HCT116 (cell line): Measurements from ENCODE around the gene ATP2B1. TPM values are rescaled to one million over a fixed set of nuclear protein-coding genes. Genes with fewer than 3 reads are reported as not detected.

Experiments used
- ATAC-seq: fragments of 200-7000 bp; cut with Tn5 transposase; 2 replicates; pipeline ENCODE4 v1.9.1; 2020; ENCODE audit warnings: mild to moderate bottlenecking, moderate library complexity
- BruUV-seq: library from RNA; stranded (reverse); fragments of 400-500 nt; replicated peaks from 2 replicates; lab custom pipeline; 2021; lab: Mats Ljungman, UMichigan
- CTCF ChIA-PET: fragments of 300-600 bp; sonication (Branson Sonifier 250); formaldehyde crosslinking; loops from one replicate; lab custom pipeline; 2021; ENCODE audit warnings: antibody characterized with exemption; lab: Charles Lee
- POLR2A ChIA-PET: fragments of 300-600, 350-600 bp; sonication (Branson Sonifier 250); formaldehyde crosslinking; loops from one replicate; lab custom pipeline; 2021; ENCODE audit warnings: antibody characterized with exemption; lab: Charles Lee
- RAD21 ChIA-PET, 2 experiments: fragments of 300-600 bp; sonication (Branson Sonifier 250); formaldehyde crosslinking; loops; one replicate each; lab custom pipeline; 2023; ENCODE audit warnings: low total read pairs in 2 of 2; ENCODE audit not compliant: uncharacterized antibody in 2 of 2, unreplicated experiment in 2 of 2, low non-redundant PET in 1 of 2; lab: Charles Lee
- DNase-seq: peaks from one replicate; pipeline ENCODE4 v3.0.0-alpha.2; 2010; ENCODE audit warnings: low read depth, low spot score
- H2AFZ ChIP-seq: fragments of 200-600 bp; shearing (Covaris generic), sonication (generic); 2 replicates; pipeline ENCODE4 v1.6.1; 2017; ENCODE audit warnings: low read depth, mixed run types, mixed read lengths, antibody characterized with exemption, low read length; ENCODE audit not compliant: poor library complexity, severe bottlenecking
- H3K27ac ChIP-seq: 2 replicates; pipeline ENCODE4 v1.5.1; 2012; ENCODE audit warnings: low read depth, low read length
- H3K27me3 ChIP-seq: fragments of 200-600 bp; sonication (generic); 2 replicates; pipeline ENCODE4 v1.6.1; 2016; ENCODE audit warnings: mixed run types, low read length, mixed read lengths; ENCODE audit not compliant: insufficient read depth
- H3K36me3 ChIP-seq, 2 experiments: fragments of 200-500 bp in 1 of 2; fragments of 200-600 bp in 1 of 2; sonication (Bioruptor generic) in 1 of 2; sonication (generic) in 1 of 2; 2 replicates each; pipeline versions ENCODE4 v1.5.1 to v1.6.1; 2014 to 2016; ENCODE audit warnings: low read length in 2 of 2, inconsistent platforms in 1 of 2, mixed read lengths in 1 of 2, mixed run types in 1 of 2; ENCODE audit not compliant: insufficient read depth in 2 of 2, control insufficient read depth in 1 of 2
- H3K4me1 ChIP-seq, 2 experiments: fragments of 200-600 bp in 1 of 2; sonication (generic) in 1 of 2; 2 replicates each; pipeline versions ENCODE4 v1.5.1 to v1.6.1; 2012 to 2017; ENCODE audit warnings: low read length in 2 of 2, inconsistent platforms in 1 of 2, mild to moderate bottlenecking in 1 of 2, mixed read lengths in 1 of 2, mixed run types in 1 of 2, moderate library complexity in 1 of 2; ENCODE audit not compliant: insufficient read depth in 2 of 2, control insufficient read depth in 1 of 2
- H3K4me2 ChIP-seq: fragments of 200-600 bp; sonication (generic); 2 replicates; pipeline ENCODE4 v1.6.1; 2017; ENCODE audit warnings: mixed run types, low read length, mixed read lengths
- H3K4me3 ChIP-seq, 2 experiments: fragments of 200-600 bp in 1 of 2; sonication (generic) in 1 of 2; replicated peaks in 1 of 2; 2 replicates each; pipeline ENCODE4 v1.5.1; 2011 to 2016; ENCODE audit warnings: low read length in 2 of 2, control low read depth in 1 of 2, low read depth in 1 of 2, mild to moderate bottlenecking in 1 of 2, mixed read lengths in 1 of 2, mixed run types in 1 of 2
- H3K79me2 ChIP-seq: fragments of 200-600 bp; sonication (generic); 2 replicates; pipeline ENCODE4 v1.6.1; 2017; ENCODE audit warnings: mild to moderate bottlenecking, mixed run types, low read length, moderate library complexity, mixed read lengths; ENCODE audit not compliant: insufficient read depth
- H3K9ac ChIP-seq: fragments of 200-600 bp; sonication (generic); 2 replicates; pipeline ENCODE4 v1.6.1; 2016; ENCODE audit warnings: low read length, mixed read lengths
- H3K9me2 ChIP-seq: fragments of 200-600 bp; sonication (generic), shearing (Covaris generic); 2 replicates; pipeline ENCODE4 v1.6.1; 2017; ENCODE audit warnings: mixed run types, mild to moderate bottlenecking, moderate library complexity; ENCODE audit not compliant: insufficient read depth
- H3K9me3 ChIP-seq, 2 experiments: fragments of 200-500 bp in 1 of 2; fragments of 200-600 bp in 1 of 2; sonication (Bioruptor generic) in 1 of 2; sonication (generic) in 1 of 2; 2 replicates each; pipeline ENCODE4 v1.6.1; 2014 to 2017; ENCODE audit warnings: low read length in 2 of 2, mixed read lengths in 2 of 2, inconsistent platforms in 1 of 2, low read depth in 1 of 2, mild to moderate bottlenecking in 1 of 2, mixed run types in 1 of 2, moderate library complexity in 1 of 2; ENCODE audit not compliant: control insufficient read depth in 1 of 2, insufficient read depth in 1 of 2
- H4K20me1 ChIP-seq: fragments of 200-600 bp; sonication (generic), shearing (Covaris generic); 2 replicates; pipeline ENCODE4 v1.6.1; 2017; ENCODE audit warnings: mixed run types, mild to moderate bottlenecking, moderate library complexity; ENCODE audit not compliant: insufficient read depth
- CBX3 ChIP-seq: IDR thresholded peaks from 2 replicates; pipeline ENCODE4 v1.6.1; 2012; ENCODE audit warnings: low read depth
- CEBPB ChIP-seq: IDR thresholded peaks from 2 replicates; pipeline ENCODE4 v1.6.1; 2012; ENCODE audit warnings: low read depth
- EGR1 ChIP-seq: IDR thresholded peaks from 2 replicates; pipeline ENCODE4 v1.6.1; 2012; ENCODE audit warnings: low read depth
- EZH2phosphoT487 ChIP-seq: fragments of 200-600 bp; IDR thresholded peaks from 2 replicates; pipeline ENCODE4 v1.6.1; 2018; ENCODE audit warnings: antibody characterized with exemption, borderline replicate concordance
- FOSL1 ChIP-seq: IDR thresholded peaks from 2 replicates; pipeline ENCODE4 v1.6.1; 2012; ENCODE audit warnings: low read depth
- MAX ChIP-seq: IDR thresholded peaks from 2 replicates; pipeline ENCODE4 v1.6.1; 2012
- POLR2A ChIP-seq: IDR thresholded peaks from 2 replicates; pipeline ENCODE4 v1.7.0; 2011; ENCODE audit warnings: borderline replicate concordance; ENCODE audit not compliant: insufficient read depth, insufficient read length; ENCODE audit errors: extremely low read depth
- POLR2AphosphoS5 ChIP-seq: IDR thresholded peaks from 2 replicates; pipeline ENCODE4 v1.6.1; 2011; ENCODE audit warnings: mild to moderate bottlenecking, low read depth, low read length, moderate library complexity
- RAD21 ChIP-seq: IDR thresholded peaks from 2 replicates; pipeline ENCODE4 v1.6.1; 2012; ENCODE audit warnings: low read depth, mild to moderate bottlenecking
- REST ChIP-seq: IDR thresholded peaks from 2 replicates; pipeline ENCODE4 v1.6.1; 2012; ENCODE audit warnings: low read depth
- SP1 ChIP-seq: IDR thresholded peaks from 2 replicates; pipeline ENCODE4 v1.6.1; 2012; ENCODE audit warnings: low read depth
- SRF ChIP-seq: IDR thresholded peaks from 2 replicates; pipeline ENCODE4 v1.6.1; 2012; ENCODE audit warnings: low read depth
- TCF7L2 ChIP-seq: IDR thresholded peaks from 2 replicates; pipeline ENCODE4 v1.7.0; 2011; ENCODE audit warnings: borderline replicate concordance, inconsistent platforms; ENCODE audit not compliant: insufficient read depth, insufficient read length; ENCODE audit errors: extremely low read depth
- YY1 ChIP-seq: IDR thresholded peaks from 2 replicates; pipeline ENCODE4 v1.6.1; 2011; ENCODE audit warnings: low read length, low read depth, moderate library complexity, mild to moderate bottlenecking; ENCODE audit not compliant: insufficient replicate concordance; ENCODE audit errors: extremely low read depth
- ZFX ChIP-seq: fragments of 450-650 bp; IDR thresholded peaks from 2 replicates; pipeline ENCODE4 v1.6.1; 2017
- intact Hi-C: fragments of 100-400 bp; cut with micrococcal nuclease; formaldehyde crosslinking; loops from 2 replicates; pipeline ENCODE4 v1.10.0; 2022
- total RNA-seq: library from RNA; stranded (reverse); gene quantifications from one replicate; pipeline ENCODE4 v1.2.1, GENCODE V29; 2021; ENCODE audit not compliant: unreplicated experiment
- TF ChIP-seq, protein P1 (sequence below): IDR thresholded peaks from 2 replicates; pipeline ENCODE4 v1.6.1; 2011; ENCODE audit warnings: mild to moderate bottlenecking, low read length, moderate library complexity; ENCODE audit not compliant: insufficient replicate concordance; ENCODE audit errors: extremely low read depth
- TF ChIP-seq, protein P2 (sequence below): IDR thresholded peaks from 2 replicates; pipeline ENCODE4 v1.6.1; 2012

Gene ATP2B1
- total RNA-seq, 1 experiment from 2014 or later: 62.4 TPM

DNA sequence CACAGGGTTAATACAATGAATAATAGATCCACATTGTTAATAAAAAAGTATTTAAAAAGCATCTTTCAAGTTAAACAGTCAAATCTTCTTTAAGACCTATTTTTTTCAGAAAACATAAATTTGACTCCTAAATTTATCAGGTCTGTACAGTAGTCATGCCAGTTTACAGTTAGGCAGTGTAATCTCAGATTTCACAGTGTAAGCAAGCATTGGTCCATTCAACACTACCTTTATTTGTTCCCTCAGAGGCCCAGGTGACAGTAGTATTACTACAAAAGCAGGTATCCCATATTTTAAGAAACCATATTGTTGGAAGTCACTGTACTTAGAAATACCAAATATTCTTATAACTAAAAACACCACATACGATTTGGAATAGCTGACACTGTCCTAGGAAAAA is 6.1 kb downstream of the ATP2B1 start:
- no peak overlapping the region for H2AFZ ChIP-seq
- H3K4me2 ChIP-seq: no peak overlapping the region
- ATAC-seq (no peak), DNase-seq (no peak)
- no peak overlapping the region for H3K4me3 ChIP-seq
- H3K4me1 ChIP-seq: peaks cover 3 to 15% of the 10 kb centered on the region in 2 experiments; a peak in 3 of 4 replicates
- CTCF ChIA-PET: no interaction called here
- intact Hi-C loops: loop anchor here (10.0 kb wide), 1 partner anchor 262 kb away; no protein-coding TSS in a partner anchor
- H3K79me2 ChIP-seq: peaks cover 99% of the 10 kb centered on the region
- no peak overlapping the region for H3K27ac ChIP-seq
- no peak overlapping the region for H3K9ac ChIP-seq
- no peaks in the 10 kb centered on the region for H3K9me3 ChIP-seq
- no peaks in the 10 kb centered on the region for H3K27me3 ChIP-seq
- BruUV-seq: no TSS peak
- TF ChIP-seq POLR2A: no peak
- TF ChIP-seq SRF: no peak
- no peak for TF ChIP-seq YY1
- no peak for TF ChIP-seq RAD21
- TF ChIP-seq TCF7L2: no peak
- no peak for TF ChIP-seq CBX3
- no peak for TF ChIP-seq EGR1
- no peak for TF ChIP-seq CEBPB
- TF ChIP-seq SP1: no peak
- no peak for TF ChIP-seq ZFX
- TF ChIP-seq, protein P1, sequence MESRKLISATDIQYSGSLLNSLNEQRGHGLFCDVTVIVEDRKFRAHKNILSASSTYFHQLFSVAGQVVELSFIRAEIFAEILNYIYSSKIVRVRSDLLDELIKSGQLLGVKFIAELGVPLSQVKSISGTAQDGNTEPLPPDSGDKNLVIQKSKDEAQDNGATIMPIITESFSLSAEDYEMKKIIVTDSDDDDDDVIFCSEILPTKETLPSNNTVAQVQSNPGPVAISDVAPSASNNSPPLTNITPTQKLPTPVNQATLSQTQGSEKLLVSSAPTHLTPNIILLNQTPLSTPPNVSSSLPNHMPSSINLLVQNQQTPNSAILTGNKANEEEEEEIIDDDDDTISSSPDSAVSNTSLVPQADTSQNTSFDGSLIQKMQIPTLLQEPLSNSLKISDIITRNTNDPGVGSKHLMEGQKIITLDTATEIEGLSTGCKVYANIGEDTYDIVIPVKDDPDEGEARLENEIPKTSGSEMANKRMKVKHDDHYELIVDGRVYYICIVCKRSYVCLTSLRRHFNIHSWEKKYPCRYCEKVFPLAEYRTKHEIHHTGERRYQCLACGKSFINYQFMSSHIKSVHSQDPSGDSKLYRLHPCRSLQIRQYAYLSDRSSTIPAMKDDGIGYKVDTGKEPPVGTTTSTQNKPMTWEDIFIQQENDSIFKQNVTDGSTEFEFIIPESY: no peak
- TF ChIP-seq, protein P2, sequence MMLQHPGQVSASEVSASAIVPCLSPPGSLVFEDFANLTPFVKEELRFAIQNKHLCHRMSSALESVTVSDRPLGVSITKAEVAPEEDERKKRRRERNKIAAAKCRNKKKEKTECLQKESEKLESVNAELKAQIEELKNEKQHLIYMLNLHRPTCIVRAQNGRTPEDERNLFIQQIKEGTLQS: no peak
- TF ChIP-seq REST: no peak
- no peak for TF ChIP-seq MAX
- no peak for TF ChIP-seq FOSL1
- no peak for TF ChIP-seq POLR2AphosphoS5
- TF ChIP-seq EZH2phosphoT487: no peak
- RAD21 ChIA-PET: no interaction called here
- POLR2A ChIA-PET: no interaction called here
- no peaks in the 10 kb centered on the region for H3K36me3 ChIP-seq
- H4K20me1 ChIP-seq: peaks cover 19% of the 10 kb centered on the region; the same call in 1 of the 2 replicates
- H3K9me2 ChIP-seq: no peaks in the 10 kb centered on the region
